LHCN-M2 (cell line): Measurements from ENCODE around the gene MGAT4B. TPM values are rescaled to one million over a fixed set of nuclear protein-coding genes. Genes with fewer than 3 reads are reported as not detected.

Experiments used
- DNase-seq: peaks from one replicate; pipeline ENCODE4 v3.0.0-alpha.2; 2012; ENCODE audit warnings: low read depth
- total RNA-seq: library from RNA; depleted of rRNA; stranded (reverse); fragments of >200 nt; gene quantifications from 2 replicates; pipeline ENCODE4 v1.2.3, GENCODE V29; 2014

Gene MGAT4B
- total RNA-seq, 1 experiment from 2014 or later, result 157 TPM

GRCh38 chr5:179771311-179771895 lies 35.3 kb downstream of the MGAT4B start:
- DNase-seq, result no peak

- DNase-seq, result no peak
Measured at GRCh38 chr5:179769796-179770195, 36.9 kb downstream of the MGAT4B start.

- DNase-seq, result no peak
Measured at GRCh38 chr5:179769271-179769670, 37.4 kb downstream of the MGAT4B start.

GRCh38 chr5:179768326-179769085 lies 38.2 kb downstream of the MGAT4B start:
- no peak for DNase-seq

- no peak for DNase-seq
Measured at GRCh38 chr5:179767496-179768100, 39.1 kb downstream of the MGAT4B start.

- DNase-seq, result no peak
Measured at GRCh38 chr5:179766726-179767455, 39.8 kb downstream of the MGAT4B start.

- DNase-seq, result peak; percentile 51
Measured at GRCh38 chr5:179766021-179766725, 40.5 kb downstream of the MGAT4B start.

- peak; percentile 90 for DNase-seq
Measured at GRCh38 chr5:179765400-179765799, 41.3 kb downstream of the MGAT4B start.

GRCh38 chr5:179764056-179764455 lies 42.6 kb downstream of the MGAT4B start:
- no peak for DNase-seq

GRCh38 chr5:179763215-179763945 lies 43.3 kb downstream of the MGAT4B start:
- DNase-seq, result peak; percentile 83

GRCh38 chr5:179762781-179763176 lies 43.9 kb downstream of the MGAT4B start:
- DNase-seq, result peak; percentile 82

GRCh38 chr5:179762079-179762780 lies 44.4 kb downstream of the MGAT4B start:
- DNase-seq, result peak; percentile 39

- DNase-seq, result no peak
Measured at GRCh38 chr5:179759581-179760551, 46.8 kb downstream of the MGAT4B start.

GRCh38 chr5:179758955-179759354 lies 47.7 kb downstream of the MGAT4B start:
- peak; percentile 46 for DNase-seq

- no peak for DNase-seq
Measured at GRCh38 chr5:179755022-179755421, 51.6 kb downstream of the MGAT4B start.

GRCh38 chr5:179753971-179754370 lies 52.7 kb downstream of the MGAT4B start:
- no peak for DNase-seq

GRCh38 chr5:179749857-179750508 lies 56.7 kb downstream of the MGAT4B start:
- DNase-seq, result no peak

GRCh38 chr5:179747811-179748210 lies 58.9 kb downstream of the MGAT4B start:
- DNase-seq, result no peak
